ENCODE results near the gene PALLD. TPM values are rescaled to one million over a fixed set of nuclear protein-coding genes. Genes with fewer than 3 reads are reported as not detected.
A peak's percentile ranks its signal among the peaks of the same experiment; 100 is the strongest.

The PALLD gene
- total RNA-seq, 2 experiments from 2014 or later = 0.49 to 0.78 TPM

DNA sequence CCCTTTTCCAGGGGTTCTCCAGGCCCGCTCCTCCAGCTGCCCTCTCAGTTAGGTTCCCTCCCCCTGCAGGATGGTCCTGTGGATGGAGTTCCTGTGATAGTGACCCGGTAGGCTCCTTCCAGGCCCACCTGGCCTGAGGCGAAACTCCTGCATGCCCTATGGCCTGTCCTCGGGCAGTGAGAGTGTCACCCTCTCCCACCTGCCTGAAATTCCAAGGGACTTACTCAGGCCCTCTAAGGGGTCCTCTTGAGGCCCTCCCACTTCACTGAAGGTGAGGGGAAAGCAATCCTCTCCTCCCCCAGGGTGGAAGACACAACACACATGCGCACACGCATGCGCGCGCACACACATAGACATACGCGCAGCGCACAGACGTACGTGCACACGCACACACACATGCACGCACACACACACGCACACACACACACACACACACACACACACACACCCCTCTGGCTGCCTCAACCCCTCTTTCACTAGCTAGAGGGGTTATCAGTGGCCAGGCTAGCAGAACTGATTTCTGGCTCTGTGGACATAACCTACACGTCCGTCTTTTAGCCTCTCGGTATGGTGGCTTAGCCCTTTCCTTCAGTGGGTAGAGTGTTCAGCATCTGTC lies 297.3 kb downstream of the PALLD start:
- H3K27ac Mint-ChIP-seq = no peak overlapping the region
- Histone ChIP-seq H3K27ac (ENCODE audit: low read depth in 1 of 2, low read length in 2 of 2) (no peak overlapping the region), H3K27me3 (ENCODE audit: control insufficient read depth in 1 of 2, insufficient read depth in 2 of 2, low read length in 2 of 2) (no peaks in the 10 kb centered on the region), H3K4me1 (ENCODE audit: insufficient read depth, low read length) (no peaks in the 10 kb centered on the region), H3K4me3 (ENCODE audit: low read length) (no peak overlapping the region), H3K9me3 (ENCODE audit: control insufficient read depth in 1 of 2, insufficient read depth in 1 of 2, low read length in 2 of 2) (peaks cover 0 to 8% of the 10 kb centered on the region in 2 experiments), H3K36me3 (ENCODE audit: insufficient read depth, low read length) (no peaks in the 10 kb centered on the region)
- no peak overlapping the region for H3K4me3 Mint-ChIP-seq
- no peaks in the 10 kb centered on the region for H3K4me1 Mint-ChIP-seq (ENCODE audit: low read depth)
- DNase-seq (no peak), ATAC-seq (ENCODE audit: poor library complexity) (no peak)
- H3K9me3 Mint-ChIP-seq = no peaks in the 10 kb centered on the region
- intact Hi-C loops (cut with DNase I, micrococcal nuclease) = no loop called here
- CTCF ChIA-PET = no interaction called here
- POLR2A ChIA-PET = no interaction called here
- H3K27me3 Mint-ChIP-seq = no peaks in the 10 kb centered on the region
- no peaks in the 10 kb centered on the region for H3K36me3 Mint-ChIP-seq (ENCODE audit: low read depth)
- TF ChIP-seq, protein P1, sequence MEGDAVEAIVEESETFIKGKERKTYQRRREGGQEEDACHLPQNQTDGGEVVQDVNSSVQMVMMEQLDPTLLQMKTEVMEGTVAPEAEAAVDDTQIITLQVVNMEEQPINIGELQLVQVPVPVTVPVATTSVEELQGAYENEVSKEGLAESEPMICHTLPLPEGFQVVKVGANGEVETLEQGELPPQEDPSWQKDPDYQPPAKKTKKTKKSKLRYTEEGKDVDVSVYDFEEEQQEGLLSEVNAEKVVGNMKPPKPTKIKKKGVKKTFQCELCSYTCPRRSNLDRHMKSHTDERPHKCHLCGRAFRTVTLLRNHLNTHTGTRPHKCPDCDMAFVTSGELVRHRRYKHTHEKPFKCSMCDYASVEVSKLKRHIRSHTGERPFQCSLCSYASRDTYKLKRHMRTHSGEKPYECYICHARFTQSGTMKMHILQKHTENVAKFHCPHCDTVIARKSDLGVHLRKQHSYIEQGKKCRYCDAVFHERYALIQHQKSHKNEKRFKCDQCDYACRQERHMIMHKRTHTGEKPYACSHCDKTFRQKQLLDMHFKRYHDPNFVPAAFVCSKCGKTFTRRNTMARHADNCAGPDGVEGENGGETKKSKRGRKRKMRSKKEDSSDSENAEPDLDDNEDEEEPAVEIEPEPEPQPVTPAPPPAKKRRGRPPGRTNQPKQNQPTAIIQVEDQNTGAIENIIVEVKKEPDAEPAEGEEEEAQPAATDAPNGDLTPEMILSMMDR (IDR thresholded peaks at IDR 0.05) = no peak

DNA sequence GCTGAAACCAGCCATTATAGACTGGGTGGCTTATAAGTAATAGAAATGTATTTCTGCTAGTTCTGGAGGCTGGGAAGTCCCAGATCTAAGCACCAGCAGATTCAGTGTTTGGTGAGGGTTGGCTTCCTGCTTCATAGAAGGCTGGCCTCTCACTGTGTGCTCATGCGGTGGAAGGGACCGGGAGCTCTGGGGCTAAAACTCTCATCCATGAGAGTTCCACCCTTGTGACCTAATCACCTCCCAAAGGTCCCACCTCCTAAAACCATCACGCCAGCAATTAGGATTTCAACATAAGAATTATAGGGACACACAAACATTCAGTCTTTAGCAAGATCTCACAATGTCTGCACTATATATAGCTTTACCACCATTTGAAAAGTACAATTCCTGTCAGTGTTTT lies 298.0 kb downstream of the PALLD start:
- Histone ChIP-seq H3K4me3 (ENCODE audit: low read length) (no peak overlapping the region), H3K27ac (ENCODE audit: low read depth in 1 of 2, low read length in 2 of 2) (no peak overlapping the region), H3K36me3 (ENCODE audit: insufficient read depth, low read length) (no peaks in the 10 kb centered on the region), H3K4me1 (ENCODE audit: insufficient read depth, low read length) (no peaks in the 10 kb centered on the region), H3K27me3 (ENCODE audit: control insufficient read depth in 1 of 2, insufficient read depth in 2 of 2, low read length in 2 of 2) (no peaks in the 10 kb centered on the region), H3K9me3 (ENCODE audit: control insufficient read depth in 1 of 2, insufficient read depth in 1 of 2, low read length in 2 of 2) (peaks cover 0 to 8% of the 10 kb centered on the region in 2 experiments)
- ChIA-PET CTCF (interaction anchor here (0.5 kb wide), 1 partner anchor 137 kb away, joined by 3 read pairs; no protein-coding TSS in a partner anchor), POLR2A (no interaction called here)
- no peak for ATAC-seq (ENCODE audit: poor library complexity)
- no peaks in the 10 kb centered on the region for H3K36me3 Mint-ChIP-seq (ENCODE audit: low read depth)
- H3K27ac Mint-ChIP-seq = no peak overlapping the region
- TF ChIP-seq, protein P1 (IDR thresholded peaks at IDR 0.05) = no peak
- H3K4me3 Mint-ChIP-seq = no peak overlapping the region
- H3K27me3 Mint-ChIP-seq = no peaks in the 10 kb centered on the region
- H3K9me3 Mint-ChIP-seq = no peaks in the 10 kb centered on the region
- H3K4me1 Mint-ChIP-seq (ENCODE audit: low read depth) = no peaks in the 10 kb centered on the region
- intact Hi-C loops (cut with DNase I, micrococcal nuclease) = no loop called here
- peak in 1 of 14 experiments; percentile 8 for DNase-seq

DNA sequence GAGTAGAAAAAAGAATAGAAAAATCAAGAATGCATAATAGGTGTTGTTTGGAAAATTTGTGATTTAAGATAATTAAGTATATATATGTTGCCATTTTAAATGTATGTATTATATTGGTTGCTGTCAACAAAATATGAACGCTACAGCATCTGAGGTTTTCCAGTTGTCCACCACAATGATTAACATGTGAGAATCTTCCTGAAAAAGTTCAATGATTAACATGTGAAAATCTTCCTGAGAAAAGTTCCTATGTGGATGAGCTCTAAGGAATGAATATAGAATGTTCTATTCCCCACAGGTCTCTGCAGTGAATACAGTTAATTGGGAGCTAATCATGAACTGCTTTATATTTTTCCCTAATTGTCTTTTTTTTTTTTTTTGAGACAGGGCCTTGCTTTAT lies 298.5 kb downstream of the PALLD start:
- H3K27me3 ChIP-seq (ENCODE audit: control insufficient read depth in 1 of 2, insufficient read depth in 2 of 2, low read length in 2 of 2) = no peaks in the 10 kb centered on the region
- H3K36me3 Mint-ChIP-seq (ENCODE audit: low read depth) = no peaks in the 10 kb centered on the region
- no peaks in the 10 kb centered on the region for H3K27me3 Mint-ChIP-seq
- H3K27ac Mint-ChIP-seq = no peak overlapping the region
- no peak overlapping the region for H3K4me3 Mint-ChIP-seq
- no peaks in the 10 kb centered on the region for H3K9me3 Mint-ChIP-seq
- CTCF ChIA-PET = interaction anchor here (0.5 kb wide), 1 partner anchor 138 kb away, joined by 3 read pairs; no protein-coding TSS in a partner anchor
- DNase-seq (no peak), ATAC-seq (ENCODE audit: poor library complexity) (no peak)
- H3K4me3 ChIP-seq (ENCODE audit: low read length) = no peak overlapping the region
- H3K4me1 Mint-ChIP-seq (ENCODE audit: low read depth) = no peaks in the 10 kb centered on the region
- peaks cover 0 to 8% of the 10 kb centered on the region in 2 experiments for H3K9me3 ChIP-seq (ENCODE audit: control insufficient read depth in 1 of 2, insufficient read depth in 1 of 2, low read length in 2 of 2)
- POLR2A ChIA-PET = no interaction called here
- intact Hi-C loops (cut with DNase I, micrococcal nuclease) = no loop called here
- TF ChIP-seq, protein P1 (IDR thresholded peaks at IDR 0.05) = no peak
- H3K36me3 ChIP-seq (ENCODE audit: insufficient read depth, low read length) = no peaks in the 10 kb centered on the region
- no peak overlapping the region for H3K27ac ChIP-seq (ENCODE audit: low read depth in 1 of 2, low read length in 2 of 2)
- H3K4me1 ChIP-seq (ENCODE audit: insufficient read depth, low read length) = no peaks in the 10 kb centered on the region
